Cortex of kidney (tissue), 1 donor: Measurements from ENCODE around the gene KCP.

Experiments
- DNase-seq: peaks from one replicate; lab custom pipeline; 2025; lab: John Stamatoyannopoulos, UW

The KCP gene

DNA sequence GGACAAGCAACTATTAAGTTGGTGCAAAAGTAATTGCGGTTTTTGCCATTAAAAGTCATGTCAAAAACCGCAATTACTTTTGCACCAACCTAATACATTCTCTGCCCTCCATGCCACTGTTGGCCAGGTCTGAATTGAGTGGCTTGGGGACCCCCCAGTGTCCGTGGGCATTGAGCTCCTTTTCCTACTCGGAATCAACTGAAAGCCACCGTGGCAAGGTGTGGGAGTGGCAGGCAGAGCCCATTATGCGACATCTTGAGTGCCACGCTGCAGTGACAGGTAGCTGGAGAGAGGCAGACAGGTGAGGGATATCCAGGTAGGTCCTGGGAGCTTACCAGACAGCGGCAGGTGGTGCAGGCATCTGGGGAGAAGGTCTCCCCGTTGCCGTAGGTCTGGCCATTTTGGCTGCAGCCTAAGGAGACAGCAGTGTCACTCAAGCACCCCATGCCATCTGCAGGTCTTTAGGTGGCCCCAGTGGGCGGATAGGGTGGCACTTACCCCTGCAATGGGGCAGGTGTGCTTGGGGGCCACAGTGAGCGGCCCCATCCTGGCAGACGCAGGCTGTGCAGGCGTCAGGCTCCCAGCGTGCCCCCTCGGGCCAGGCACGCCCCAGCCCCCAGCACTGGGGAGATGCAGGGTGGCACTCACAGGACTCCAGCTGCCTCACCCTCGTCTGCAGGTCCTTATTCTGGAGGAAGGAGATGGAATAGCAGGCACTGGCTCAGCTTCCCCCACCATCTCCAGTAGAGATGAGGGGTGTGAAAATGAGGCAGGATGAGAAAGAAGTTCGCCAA, 3.5 kb downstream of the KCP start:
- no peak for DNase-seq

DNA sequence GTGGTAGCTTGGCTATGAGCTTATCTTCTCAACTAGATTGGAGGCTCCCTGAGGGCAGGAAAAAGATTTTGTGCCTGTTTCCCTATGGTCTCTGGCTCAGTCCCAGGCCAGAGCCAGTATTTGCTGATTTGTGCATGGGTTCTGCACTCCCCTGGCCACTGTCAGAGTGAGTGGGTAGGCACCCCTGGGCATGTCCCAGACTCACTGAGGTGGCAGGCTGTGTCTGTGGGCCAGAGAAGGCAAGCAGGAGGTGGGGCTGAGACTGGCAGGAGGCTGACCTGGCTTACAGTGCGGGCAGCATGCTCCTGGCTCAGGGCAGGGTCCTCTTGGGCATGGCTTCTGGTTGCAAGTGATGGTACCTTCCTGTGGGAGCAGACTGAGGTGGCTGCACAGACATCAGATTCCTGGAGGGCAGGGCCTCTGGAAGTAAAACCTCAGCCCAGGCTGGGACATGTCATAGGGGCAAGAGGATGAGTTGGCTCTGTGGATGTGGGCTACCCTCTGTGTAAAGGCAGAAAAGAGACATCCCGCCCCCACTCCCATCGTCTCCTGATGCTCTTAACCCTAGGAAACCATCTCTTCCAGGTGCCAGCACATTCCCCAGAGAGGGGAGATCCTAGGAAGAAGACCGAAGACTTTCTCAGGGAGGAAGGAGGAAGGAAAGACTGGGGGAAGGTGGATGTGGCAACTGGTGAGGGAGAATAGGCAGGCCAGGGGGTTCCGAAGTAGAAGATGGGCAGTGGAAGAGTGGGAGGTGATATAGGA, 4.3 kb downstream of the KCP start:
- no peak for DNase-seq

DNA sequence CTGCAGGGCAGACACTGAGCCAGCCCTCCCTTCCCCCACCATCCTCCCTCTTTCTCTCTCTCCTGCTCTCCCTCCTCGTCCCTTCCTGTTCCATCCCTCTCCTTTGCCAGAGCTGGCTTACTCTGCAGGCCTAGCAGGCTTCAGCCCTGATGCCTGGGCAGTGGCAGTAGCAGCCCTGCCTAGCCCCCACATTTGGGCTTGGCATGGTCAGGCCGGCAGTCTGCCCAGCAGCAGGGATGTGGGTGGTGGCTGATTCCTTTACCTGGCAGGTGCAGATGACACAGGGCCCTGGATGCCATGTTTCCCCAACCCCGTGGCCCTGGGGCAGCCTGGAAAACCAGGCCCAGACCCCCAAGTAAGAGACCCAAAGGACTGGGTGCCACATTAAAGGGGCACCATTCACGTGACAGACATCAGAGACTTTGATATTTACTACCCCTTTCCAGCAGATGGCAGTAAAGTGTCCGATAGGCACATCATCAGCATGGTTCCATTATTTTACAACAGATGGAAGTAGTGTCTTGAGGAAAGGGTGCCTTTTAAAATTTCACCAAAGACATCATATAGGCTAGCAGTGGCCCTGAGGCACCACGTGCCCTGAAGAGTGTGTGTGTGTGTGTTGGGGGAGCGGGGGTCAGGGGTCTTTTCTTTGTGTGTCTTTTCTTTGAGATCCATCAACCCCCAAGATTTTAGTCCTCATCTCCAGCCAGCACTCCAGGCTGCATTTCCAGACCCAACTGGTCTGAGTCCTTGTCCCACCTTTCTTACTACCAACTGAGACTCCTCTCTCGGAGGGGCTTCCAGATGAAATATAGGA, 5.9 kb downstream of the KCP start:
- DNase-seq = no peak

DNA sequence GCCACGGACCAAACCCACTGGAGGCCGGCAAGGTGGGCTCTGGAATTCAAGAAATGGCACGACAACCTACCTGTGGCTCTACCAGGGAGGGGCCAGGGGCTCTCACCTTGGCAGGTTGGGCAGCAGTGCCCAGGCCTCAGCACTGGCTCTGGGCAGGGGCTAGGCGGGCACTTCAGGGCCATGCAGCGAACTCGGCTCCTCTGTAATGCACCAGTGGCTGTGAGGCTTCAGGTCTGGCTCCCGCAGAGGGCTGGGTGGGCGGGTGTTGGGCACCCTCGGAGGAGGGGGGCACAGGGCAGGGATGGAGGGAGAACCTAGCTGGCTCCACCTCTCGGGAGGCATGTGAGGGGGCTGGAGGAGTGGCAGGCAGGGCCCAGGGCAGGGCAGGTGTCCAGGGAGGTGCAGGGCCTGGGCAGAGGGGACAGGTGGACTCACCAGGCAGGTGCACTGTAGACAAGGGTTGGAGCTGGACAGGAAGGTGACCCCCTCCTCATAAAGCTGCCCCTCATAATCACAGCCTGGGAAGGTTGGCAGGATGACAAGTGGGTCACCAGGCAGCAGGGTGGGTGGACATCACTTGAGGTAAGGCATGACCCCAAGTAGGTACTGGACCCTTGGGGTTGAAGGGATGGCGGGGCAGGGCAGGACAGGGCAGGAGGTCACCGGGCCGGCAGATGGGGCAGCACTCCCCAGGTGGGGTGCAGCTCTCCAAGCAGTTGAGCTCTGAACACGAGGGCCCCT, 6.7 kb downstream of the KCP start:
- DNase-seq = no peak

DNA sequence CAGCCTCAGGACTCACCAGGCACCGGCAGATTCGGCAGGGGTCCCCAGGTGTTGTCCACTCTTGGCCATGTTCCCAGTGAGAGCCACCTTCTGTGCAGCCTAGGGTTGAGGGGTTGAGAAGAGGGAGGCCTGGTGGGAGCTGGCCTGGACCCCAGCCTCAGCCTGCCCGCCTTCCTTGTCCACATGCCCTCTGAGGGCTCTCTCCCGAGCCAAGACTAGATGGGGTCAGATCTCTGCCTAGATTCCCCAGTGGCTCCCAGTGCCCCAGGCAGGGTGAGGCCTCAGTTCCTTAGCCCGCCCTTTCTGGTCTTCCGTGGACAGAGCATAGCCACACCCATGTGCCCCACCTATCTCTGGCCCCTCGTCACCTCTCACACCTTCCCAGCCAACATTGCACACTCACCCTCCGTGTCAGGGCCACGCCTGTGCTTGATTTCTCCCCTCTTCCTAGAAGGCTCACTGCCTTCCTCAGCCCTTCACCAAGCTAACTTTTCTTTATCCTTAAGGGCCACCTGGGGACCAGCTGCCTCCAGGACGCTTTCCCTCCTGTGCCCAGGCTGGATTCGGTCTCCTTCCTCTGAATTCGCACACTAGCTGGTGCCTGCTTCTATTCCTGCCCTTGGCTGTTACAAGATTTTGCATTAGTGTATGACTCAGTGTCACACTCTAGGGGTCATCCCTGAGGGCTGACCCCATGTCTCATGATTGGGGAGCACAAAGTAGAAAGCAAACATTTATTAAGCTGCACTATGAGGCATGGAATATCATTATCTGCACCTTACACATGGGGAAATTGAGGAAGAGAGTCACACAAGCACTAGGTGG, 7.5 kb downstream of the KCP start:
- no peak for DNase-seq

DNA sequence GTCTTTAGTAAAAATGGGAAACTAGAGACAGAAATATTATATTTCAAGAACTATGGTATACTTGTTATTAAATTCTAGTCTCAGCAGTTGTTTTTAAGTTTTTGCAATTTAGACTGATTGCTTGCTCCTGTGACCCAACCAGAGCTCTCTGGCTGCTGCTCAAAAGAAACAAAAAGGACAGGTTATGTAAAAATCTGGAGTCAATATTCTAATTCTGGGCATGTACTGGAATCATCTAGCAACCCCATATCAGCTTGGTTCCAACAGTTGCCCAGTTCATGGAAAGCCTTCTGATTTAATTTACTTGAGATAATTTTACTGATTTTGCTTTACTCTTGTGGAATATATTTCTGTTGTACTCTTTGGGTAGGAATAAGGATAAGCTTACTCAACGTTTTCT, 10.3 kb downstream of the KCP start:
- no peak for DNase-seq

DNA sequence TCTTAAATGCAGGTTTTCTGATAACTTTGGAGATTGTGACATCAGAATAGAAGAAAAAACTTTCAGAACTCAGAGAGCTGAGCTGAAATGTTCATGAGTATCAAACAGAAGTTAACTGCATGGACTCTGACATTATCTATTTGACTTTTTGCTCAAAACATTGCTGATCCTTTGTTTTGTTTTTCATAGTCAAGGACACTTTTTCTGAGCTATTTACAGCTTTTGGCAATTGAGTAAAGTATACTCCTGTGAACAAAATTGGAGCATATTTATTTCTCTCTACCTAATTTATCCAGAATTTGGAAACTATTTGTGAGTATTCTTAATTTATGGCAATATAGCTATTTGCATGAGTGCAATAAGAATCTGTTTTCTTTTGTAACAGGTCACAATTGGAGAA, 11.1 kb downstream of the KCP start:
- no peak for DNase-seq

DNA sequence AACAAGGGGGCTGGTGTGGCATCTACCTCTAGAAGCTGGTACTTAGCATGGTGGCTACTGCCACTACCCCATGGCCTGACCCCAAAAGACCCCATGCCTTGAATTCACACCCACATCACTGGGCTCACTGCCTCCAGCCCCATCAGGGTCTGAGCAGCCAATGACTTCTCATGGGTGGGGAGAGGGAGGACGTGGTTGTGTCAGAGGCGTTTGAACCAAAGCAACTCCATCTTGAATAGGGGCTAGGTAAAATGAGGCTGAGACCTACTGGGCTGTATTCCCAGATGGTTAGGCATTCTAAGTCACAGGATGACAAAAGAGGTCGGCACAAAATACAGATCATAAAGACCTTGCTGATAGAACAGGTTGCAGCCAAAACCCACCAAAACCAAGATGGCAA, 15.2 kb downstream of the KCP start:
- no peak for DNase-seq

DNA sequence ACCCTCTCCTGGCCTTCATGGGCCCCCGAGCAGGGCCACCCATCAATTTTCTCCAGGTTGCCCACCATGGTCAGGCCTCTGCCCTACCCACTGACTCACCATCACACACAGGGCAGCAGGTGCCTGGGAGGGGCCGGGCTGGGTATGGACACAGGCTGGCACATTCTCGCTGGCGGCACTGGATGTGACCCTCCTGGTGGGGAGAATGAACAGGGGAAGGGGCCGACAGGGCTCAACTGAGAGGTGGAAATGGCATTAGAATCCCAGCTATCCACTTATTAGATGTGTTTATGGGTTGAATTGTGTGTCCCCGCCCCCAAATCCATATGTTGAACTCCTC, 16.4 kb downstream of the KCP start:
- no peak for DNase-seq

DNA sequence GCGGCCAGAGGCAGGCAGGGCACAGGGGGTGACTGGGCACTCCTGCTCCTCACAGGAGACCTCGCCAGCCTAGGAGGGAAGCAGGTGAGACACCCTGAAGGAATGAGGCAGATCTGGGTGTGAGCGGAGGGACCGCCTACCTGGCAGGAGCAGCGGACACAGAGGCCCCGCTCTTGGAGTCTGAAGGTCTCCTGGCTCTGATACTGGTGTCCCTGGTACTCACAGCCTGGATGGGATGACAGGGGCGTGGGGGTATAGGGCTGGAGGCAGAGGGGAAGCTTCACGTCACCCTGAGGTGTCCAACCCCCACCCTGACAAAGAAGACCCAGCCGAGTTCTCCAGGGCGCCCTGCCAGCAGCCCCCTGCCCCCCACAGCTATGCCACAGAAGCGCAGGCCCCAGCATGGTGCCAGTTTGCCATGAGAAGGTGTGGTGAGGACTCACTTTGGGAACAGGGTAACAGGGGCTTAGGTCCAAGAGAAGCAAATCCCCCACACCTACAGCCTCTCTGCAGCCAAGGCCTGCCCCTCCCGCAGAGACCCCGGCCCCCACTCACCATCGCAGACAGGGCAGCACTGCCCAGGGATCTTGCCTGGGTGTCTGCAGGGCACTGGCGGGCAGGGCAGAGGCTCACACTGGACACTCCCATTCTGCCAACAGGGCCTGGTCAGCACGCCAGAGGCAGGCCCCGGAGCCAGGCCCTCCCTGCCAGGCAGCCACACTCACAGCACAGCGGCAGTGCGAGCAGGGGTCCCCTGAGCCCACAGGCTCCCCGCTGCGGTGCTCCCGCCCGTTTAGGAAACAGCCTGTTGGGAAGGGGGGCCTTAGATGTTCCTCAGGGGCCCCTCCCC, 17.0 kb downstream of the KCP start:
- DNase-seq = no peak

DNA sequence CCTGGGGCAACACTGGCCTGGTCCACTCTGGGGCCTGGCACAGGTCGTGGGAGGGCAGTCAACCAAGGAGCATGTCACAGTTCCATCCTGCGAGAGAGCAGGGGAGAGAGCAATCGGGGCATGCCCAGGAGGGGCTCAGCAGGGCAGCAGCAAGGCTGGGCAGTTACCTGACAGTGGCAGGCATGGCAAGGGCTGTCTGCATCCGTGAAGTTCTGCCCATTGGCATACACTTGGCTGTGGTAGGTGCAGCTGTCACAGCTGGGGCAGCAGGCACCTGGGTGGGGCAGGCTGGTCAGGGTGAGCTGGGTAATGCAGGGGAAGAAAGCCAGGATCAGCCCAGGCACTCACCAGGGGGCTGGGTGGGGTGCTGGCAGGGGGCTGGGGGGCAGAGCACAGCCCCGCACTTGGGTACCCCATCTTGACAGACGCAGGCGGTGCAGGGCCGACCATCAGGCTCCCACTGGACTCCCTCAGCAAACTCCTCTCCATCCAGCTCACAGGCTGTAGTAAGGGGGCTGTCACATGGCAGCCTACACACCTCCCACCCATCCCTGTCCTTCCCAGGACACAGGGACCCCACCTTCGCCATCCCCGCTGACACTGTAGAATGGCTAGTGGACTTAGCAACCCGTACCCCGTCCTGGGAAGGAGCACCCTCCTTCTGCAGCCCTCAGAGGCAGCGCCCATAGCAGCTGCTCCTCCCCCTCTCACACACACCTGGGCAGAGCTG, 17.8 kb downstream of the KCP start:
- no peak for DNase-seq

DNA sequence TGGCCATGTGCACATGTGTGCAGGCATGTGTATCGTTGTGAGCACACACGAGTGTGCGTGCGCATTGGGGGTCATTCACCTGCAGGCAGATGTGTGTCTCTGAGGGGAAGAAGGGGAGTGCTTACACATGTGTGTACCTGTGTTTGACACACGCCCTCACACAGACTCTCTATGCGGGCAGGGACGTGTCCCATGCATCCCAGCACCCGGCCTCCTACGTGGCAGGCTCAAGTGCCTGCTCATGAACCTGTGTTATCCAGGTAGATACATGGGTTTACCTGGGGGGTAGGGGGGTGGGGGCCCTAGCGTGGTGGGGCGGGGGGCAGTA, 18.6 kb downstream of the KCP start:
- no peak for DNase-seq

DNA sequence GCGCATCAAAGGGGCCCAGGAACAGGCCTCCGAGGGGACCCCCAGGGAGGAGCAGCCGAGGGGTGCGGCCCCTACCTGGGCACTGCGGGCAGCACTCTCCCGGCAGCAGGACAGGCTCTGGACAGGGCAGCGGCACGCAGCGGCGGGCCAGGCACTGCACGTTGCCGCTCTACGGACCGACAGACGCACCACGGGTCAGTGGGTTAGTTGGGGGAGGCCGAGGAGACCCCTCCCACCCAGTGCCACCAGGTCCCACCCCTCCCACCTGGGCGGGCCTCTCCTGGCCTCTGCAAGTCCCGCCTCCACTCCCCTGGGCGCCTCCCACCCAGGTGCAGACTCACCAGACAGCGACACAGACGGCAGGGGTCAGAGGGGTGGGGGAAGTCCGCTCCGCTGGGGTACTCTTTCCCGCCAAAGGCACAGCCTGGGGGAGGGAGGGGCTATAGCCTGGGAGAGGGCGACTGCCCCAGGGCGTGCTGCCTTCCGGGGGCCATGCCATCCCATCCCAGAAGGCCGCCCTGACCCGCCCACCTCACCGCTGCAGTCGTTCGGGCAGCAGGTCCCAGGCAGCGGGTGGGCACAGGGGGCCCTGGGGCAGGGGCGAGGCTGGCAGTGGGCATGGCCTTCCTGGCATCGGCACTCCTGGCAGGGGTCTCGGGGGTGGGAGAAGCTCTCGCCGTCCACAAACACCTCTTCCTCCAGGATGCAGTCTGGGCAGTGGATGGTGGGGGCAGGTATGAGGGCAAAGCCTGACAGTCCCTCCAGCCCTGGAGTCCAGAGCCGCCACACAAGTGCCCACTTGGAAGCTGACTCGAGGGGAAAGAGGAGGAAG, 19.2 kb downstream of the KCP start:
- no peak for DNase-seq

DNA sequence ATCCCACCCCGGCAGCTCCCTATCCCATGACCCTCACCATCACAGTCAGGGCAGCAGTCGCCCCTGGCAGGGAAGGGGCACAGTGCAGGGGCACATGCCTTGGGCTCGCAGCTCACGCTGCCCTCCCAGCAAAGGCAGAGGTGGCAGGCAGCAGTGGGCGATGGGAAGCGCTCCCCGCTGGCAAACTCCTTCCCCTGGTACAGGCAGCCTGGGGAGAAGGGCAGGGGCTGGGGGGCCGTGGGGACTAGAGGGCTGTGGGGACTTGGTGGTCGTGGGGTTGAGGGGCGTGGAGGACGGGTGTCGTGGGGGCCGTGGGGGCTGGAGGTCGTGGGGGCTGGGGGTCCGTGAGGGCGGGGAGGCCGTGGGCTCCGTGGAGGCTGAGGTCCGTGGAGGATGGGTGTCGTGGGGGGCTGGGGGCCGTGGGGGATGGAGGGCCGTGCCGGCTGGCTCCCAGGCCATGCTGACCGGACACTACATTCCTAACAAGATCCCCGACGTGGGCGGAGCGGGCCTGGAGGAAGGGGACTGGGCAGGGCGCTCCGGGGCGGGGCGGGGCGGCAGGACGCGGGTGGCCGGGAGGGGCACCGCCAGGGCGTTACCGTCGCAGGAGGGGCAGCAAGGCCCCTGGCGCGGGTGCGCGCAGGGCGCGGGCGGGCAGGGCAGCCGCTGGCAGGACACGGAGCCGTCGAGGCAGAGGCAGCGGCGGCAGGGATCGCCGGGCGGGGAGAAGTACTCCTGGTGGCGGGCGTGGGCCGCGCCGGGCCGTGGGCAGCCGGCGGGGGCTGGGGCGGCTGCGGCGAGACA, 20.0 kb downstream of the KCP start:
- no peak for DNase-seq

DNA sequence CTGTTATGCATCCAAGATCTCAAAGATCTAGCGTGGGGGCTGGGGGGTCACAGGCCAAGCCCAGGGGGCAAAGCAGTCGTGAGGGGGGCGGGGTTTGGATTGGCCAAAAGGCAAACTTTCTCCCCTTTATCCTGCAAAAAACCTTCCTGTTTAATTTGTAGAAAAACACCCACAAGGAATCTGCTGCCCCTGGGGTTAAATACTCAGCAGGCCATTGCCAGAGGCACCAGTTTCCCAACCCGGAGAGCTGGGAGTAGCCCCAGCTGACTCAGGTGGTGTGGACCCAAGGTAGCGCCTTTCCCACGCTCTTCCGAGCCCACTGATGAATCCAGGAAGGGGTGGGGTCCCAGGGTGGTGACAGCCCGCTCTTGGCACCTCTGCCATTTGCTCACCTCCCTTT, 21.4 kb downstream of the KCP start:
- no peak for DNase-seq

DNA sequence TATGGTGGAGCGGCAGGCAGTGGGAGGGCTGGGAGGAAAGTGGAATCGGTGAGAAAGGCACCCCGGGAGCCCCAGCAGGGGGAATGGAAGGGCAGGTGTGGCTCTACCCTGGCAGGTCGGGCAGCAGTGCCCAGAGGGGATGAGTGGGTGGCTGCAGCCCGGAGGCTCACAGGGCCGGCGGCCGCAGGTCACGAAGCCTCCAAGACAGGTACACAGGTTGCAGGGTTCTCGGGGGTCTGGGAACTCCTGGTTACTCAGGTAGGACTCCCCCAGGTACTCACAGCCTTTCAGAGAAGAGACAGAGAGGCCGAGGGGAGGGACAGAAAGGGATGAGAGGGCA, 21.8 kb downstream of the KCP start:
- no peak for DNase-seq

DNA sequence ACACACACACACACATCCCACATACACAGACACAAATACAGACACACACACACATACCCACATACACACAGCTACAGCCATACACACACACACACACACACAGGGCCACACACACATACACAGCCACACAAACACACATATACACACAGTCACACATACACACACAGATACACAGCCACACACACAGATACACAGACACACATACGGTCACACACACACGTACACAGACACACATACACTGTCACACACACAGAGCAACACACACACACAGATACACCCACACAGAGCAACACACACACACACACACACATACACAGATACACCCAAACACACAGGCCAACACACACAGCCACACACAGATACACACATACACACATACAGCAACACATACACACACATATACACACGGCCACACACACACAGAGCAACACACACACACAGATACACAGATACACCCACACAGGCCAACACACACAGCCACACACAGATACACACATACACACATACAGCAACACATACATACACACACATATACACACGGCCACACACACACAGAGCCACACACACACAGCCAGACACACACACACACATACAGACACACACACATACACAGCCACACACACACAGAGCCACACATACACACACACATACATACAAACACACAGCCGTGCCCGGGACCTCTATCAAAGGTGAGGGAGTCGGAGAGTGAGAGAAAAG, 22.3 kb downstream of the KCP start:
- no peak for DNase-seq
